T-helper 2 cell treated with Interferon-gamma antibody and Interleukin-4, amounts not matched to agents 100 ng/mL and 5 ng/mL, for 36 hours (primary cell): Measurements from ENCODE around the gene THBS2. TPM values are rescaled to one million over a fixed set of nuclear protein-coding genes. Genes with fewer than 3 reads are reported as not detected.
"Not testable (repeated sequence)": the region's sequence is repeated elsewhere in the genome, so short reads cannot be mapped to it uniquely, and the experiment has no call there.

ENCODE experiments used
- intact Hi-C: fragments of 100-400 bp; cut with micrococcal nuclease; formaldehyde crosslinking; loops from one replicate; pipeline ENCODE4 v1.15.1; 2023
- total RNA-seq: library from RNA; stranded (reverse); gene quantifications from 2 replicates; pipeline ENCODE4 v1.2.3, GENCODE V29; 2022

The THBS2 gene
- total RNA-seq, 1 donor from 2014 or later: not detected

- intact Hi-C loops: no loop called here
These were observed 65.6 kb downstream of the THBS2 start for GRCh38 chr6:169188051-169188470.

GRCh38 chr6:169186496-169187169 is 67.0 kb downstream of the THBS2 start:
- intact Hi-C loops: no loop called here

- intact Hi-C loops: no loop called here
These were observed 67.8 kb downstream of the THBS2 start for GRCh38 chr6:169185692-169186485.

GRCh38 chr6:169185011-169185521 is 68.6 kb downstream of the THBS2 start:
- intact Hi-C loops: no loop called here

GRCh38 chr6:169184419-169184818 is 69.2 kb downstream of the THBS2 start:
- intact Hi-C loops: no loop called here

- intact Hi-C loops: no loop called here
These were observed 70.4 kb downstream of the THBS2 start for GRCh38 chr6:169183233-169183632.

GRCh38 chr6:169179831-169180230 is 73.8 kb downstream of the THBS2 start:
- intact Hi-C loops: not testable (repeated sequence)

GRCh38 chr6:169177516-169178166 is 76.0 kb downstream of the THBS2 start:
- intact Hi-C loops: no loop called here

- intact Hi-C loops: no loop called here
These were observed 77.2 kb downstream of the THBS2 start for GRCh38 chr6:169176361-169176991.

GRCh38 chr6:169175360-169175887 is 78.2 kb downstream of the THBS2 start:
- intact Hi-C loops: no loop called here

GRCh38 chr6:169174516-169175359 is 78.9 kb downstream of the THBS2 start:
- intact Hi-C loops: no loop called here

- intact Hi-C loops: no loop called here
These were observed 79.9 kb downstream of the THBS2 start for GRCh38 chr6:169173532-169174268.

- intact Hi-C loops: no loop called here
These were observed 80.7 kb downstream of the THBS2 start for GRCh38 chr6:169172946-169173345.

GRCh38 chr6:169172456-169172855 is 81.2 kb downstream of the THBS2 start:
- intact Hi-C loops: no loop called here

GRCh38 chr6:169171951-169172350 is 81.7 kb downstream of the THBS2 start:
- intact Hi-C loops: no loop called here

- intact Hi-C loops: no loop called here
These were observed 82.6 kb downstream of the THBS2 start for GRCh38 chr6:169171016-169171415.

GRCh38 chr6:169170583-169170955 is 83.1 kb downstream of the THBS2 start:
- intact Hi-C loops: no loop called here

GRCh38 chr6:169169941-169170582 is 83.6 kb downstream of the THBS2 start:
- intact Hi-C loops: no loop called here

GRCh38 chr6:169169375-169169774 is 84.3 kb downstream of the THBS2 start:
- intact Hi-C loops: no loop called here
